Fibroblast of pulmonary artery (primary cell): Measurements from ENCODE around the gene CDCP1.

Experiments
- DNase-seq: peaks from one replicate; pipeline ENCODE4 v3.0.0-alpha.2; 2010; ENCODE audit warnings: low read depth
- H3K4me3 ChIP-seq: replicated peaks from 2 replicates; pipeline ENCODE4 v1.5.1; 2011; ENCODE audit warnings: low read depth, mild to moderate bottlenecking, control low read depth, low read length, moderate library complexity
- CTCF ChIP-seq: IDR thresholded peaks from 2 replicates; pipeline ENCODE4 v1.5.1; 2011; ENCODE audit warnings: mild to moderate bottlenecking, control low read depth, low read length, inconsistent platforms; ENCODE audit errors: missing control alignments

CDCP1 gene

GRCh38 chr3:45166321-45166879 is 20.2 kb upstream of the CDCP1 start:
- TF ChIP-seq CTCF = no peak
- no peak for DNase-seq
- no peak overlapping the region for H3K4me3 ChIP-seq

- no peak for TF ChIP-seq CTCF
- DNase-seq = no peak
- H3K4me3 ChIP-seq = no peak overlapping the region
Measured at GRCh38 chr3:45165497-45166283, 19.5 kb upstream of the CDCP1 start.

- H3K4me3 ChIP-seq = no peak overlapping the region
Measured at GRCh38 chr3:45164056-45164455, 17.9 kb upstream of the CDCP1 start.

GRCh38 chr3:45163481-45163880 is 17.3 kb upstream of the CDCP1 start:
- no peak overlapping the region for H3K4me3 ChIP-seq
- no peak for TF ChIP-seq CTCF
- DNase-seq = no peak

More at GRCh38 chr3:45164056-45164455, 17.9 kb upstream of the CDCP1 start:
- DNase-seq = no peak
- TF ChIP-seq CTCF = no peak

- no peak for TF ChIP-seq CTCF
- H3K4me3 ChIP-seq = no peak overlapping the region
- peak; percentile 28 for DNase-seq
Measured at GRCh38 chr3:45154641-45155147, 8.5 kb upstream of the CDCP1 start.

GRCh38 chr3:45153658-45154437 is 7.7 kb upstream of the CDCP1 start:
- DNase-seq = peak; percentile 69
- no peak for TF ChIP-seq CTCF
- no peak overlapping the region for H3K4me3 ChIP-seq
